MM.1S (cell line): ENCODE measurements around the gene KDM4E.

Source experiments
- DNase-seq: peaks from one replicate; pipeline ENCODE4 v3.0.0-alpha.2; 2015
- H2AFZ ChIP-seq: fragments of 300-600 bp; sonication (generic); 2 replicates; pipeline ENCODE4 v1.6.0; 2016; ENCODE audit warnings: antibody characterized with exemption, low read length
- H3F3A ChIP-seq: fragments of 300-600 bp; sonication (generic); 2 replicates; pipeline ENCODE4 v1.6.1; 2016; ENCODE audit warnings: mild to moderate bottlenecking, antibody characterized with exemption, low read length, moderate library complexity, mixed read lengths; ENCODE audit not compliant: insufficient read depth
- H3K27ac ChIP-seq: fragments of 300-600 bp; sonication (generic); 2 replicates; pipeline ENCODE4 v1.5.1; 2016; ENCODE audit warnings: mild to moderate bottlenecking, low read length
- H3K27me3 ChIP-seq: fragments of 300-600 bp; sonication (generic); replicated peaks from 2 replicates; pipeline ENCODE4 v1.6.0; 2016; ENCODE audit warnings: low read length; ENCODE audit not compliant: insufficient read depth
- H3K36me3 ChIP-seq: fragments of 300-600 bp; sonication (generic); replicated peaks from 2 replicates; pipeline ENCODE4 v1.6.1; 2016; ENCODE audit warnings: mild to moderate bottlenecking, low read length, mixed read lengths; ENCODE audit not compliant: insufficient read depth
- H3K4me1 ChIP-seq: fragments of 300-600 bp; sonication (generic); 2 replicates; pipeline ENCODE4 v1.6.1; 2016; ENCODE audit warnings: low read length, mixed read lengths
- H3K4me2 ChIP-seq: fragments of 300-600 bp; sonication (generic); 2 replicates; pipeline ENCODE4 v1.6.0; 2016; ENCODE audit warnings: low read depth, low read length
- H3K4me3 ChIP-seq: fragments of 300-600 bp; sonication (generic); 2 replicates; pipeline ENCODE4 v1.5.1; 2016; ENCODE audit warnings: low read length, mixed read lengths
- H3K79me2 ChIP-seq: fragments of 300-600 bp; sonication (generic); 2 replicates; pipeline ENCODE4 v1.6.1; 2016; ENCODE audit warnings: mixed run types, low read length, mixed read lengths
- H3K9ac ChIP-seq: fragments of 300-600 bp; sonication (generic); 2 replicates; pipeline ENCODE4 v1.6.1; 2016; ENCODE audit warnings: low read length, mixed read lengths
- H3K9me2 ChIP-seq: fragments of 300-600 bp; sonication (generic); replicated peaks from 2 replicates; pipeline ENCODE4 v1.6.1; 2016; ENCODE audit warnings: mild to moderate bottlenecking, low read length, mixed read lengths; ENCODE audit not compliant: insufficient read depth
- H3K9me3 ChIP-seq: fragments of 300-600 bp; sonication (generic); replicated peaks from 2 replicates; pipeline ENCODE4 v1.6.1; 2016; ENCODE audit warnings: mild to moderate bottlenecking, low read length, mixed read lengths; ENCODE audit not compliant: insufficient read depth
- H4K20me1 ChIP-seq: fragments of 300-600 bp; sonication (generic); 2 replicates; pipeline ENCODE4 v1.6.1; 2016; ENCODE audit warnings: mild to moderate bottlenecking, low read length, moderate library complexity, mixed read lengths; ENCODE audit not compliant: insufficient read depth
- CTCF ChIP-seq: fragments of 300-600 bp; sonication (generic); IDR thresholded peaks from 2 replicates; pipeline ENCODE4 v1.5.1; 2016; ENCODE audit warnings: antibody characterized with exemption, low read length, mixed read lengths
- EZH2 ChIP-seq: fragments of 300-600 bp; sonication (generic); optimal IDR thresholded peaks from 2 replicates; pipeline ENCODE3; 2017; ENCODE audit warnings: low read depth, mild to moderate bottlenecking, antibody characterized with exemption, low read length, mixed read lengths
- EZH2phosphoT487 ChIP-seq: fragments of 300-600 bp; sonication (generic); IDR thresholded peaks from 2 replicates; pipeline ENCODE4 v1.6.1; 2018; ENCODE audit warnings: antibody characterized with exemption, low read length

KDM4E gene

GRCh38 chr11:95042239-95042638 is 17.2 kb downstream of the KDM4E start:
- Histone ChIP-seq H3K27me3 (no peaks in the 10 kb centered on the region), H3K4me2 (no peak overlapping the region), H3K9me3 (no peaks in the 10 kb centered on the region), H4K20me1 (no peaks in the 10 kb centered on the region), H3F3A (no peaks in the 10 kb centered on the region), H3K79me2 (no peaks in the 10 kb centered on the region), H3K27ac (no peak overlapping the region), H2AFZ (no peak overlapping the region), H3K4me3 (no peak overlapping the region), H3K9me2 (no peaks in the 10 kb centered on the region), H3K36me3 (no peaks in the 10 kb centered on the region), H3K4me1 (no peaks in the 10 kb centered on the region), H3K9ac (no peak overlapping the region)
- DNase-seq, result no peak
- TF ChIP-seq EZH2phosphoT487, result no peak
- TF ChIP-seq CTCF, result no peak
- no peak for TF ChIP-seq EZH2

- no peak overlapping the region for H3K27ac ChIP-seq
- no peaks in the 10 kb centered on the region for H3K79me2 ChIP-seq
- no peaks in the 10 kb centered on the region for H3F3A ChIP-seq
- no peak overlapping the region for H3K9ac ChIP-seq
- no peak overlapping the region for H3K4me2 ChIP-seq
- H2AFZ ChIP-seq, result no peak overlapping the region
- H3K27me3 ChIP-seq, result no peaks in the 10 kb centered on the region
- no peaks in the 10 kb centered on the region for H3K4me1 ChIP-seq
- no peak for DNase-seq
- no peaks in the 10 kb centered on the region for H3K9me2 ChIP-seq
- no peak overlapping the region for H3K4me3 ChIP-seq
- H4K20me1 ChIP-seq, result no peaks in the 10 kb centered on the region
- TF ChIP-seq EZH2, result no peak
- TF ChIP-seq CTCF, result no peak
- TF ChIP-seq EZH2phosphoT487, result no peak
- H3K9me3 ChIP-seq, result no peaks in the 10 kb centered on the region
- no peaks in the 10 kb centered on the region for H3K36me3 ChIP-seq
These were observed 17.8 kb downstream of the KDM4E start for GRCh38 chr11:95042906-95043305.

- Histone ChIP-seq H3K27ac (no peak overlapping the region), H3K9me2 (no peaks in the 10 kb centered on the region), H3K9ac (no peak overlapping the region), H3F3A (no peaks in the 10 kb centered on the region), H3K4me1 (no peaks in the 10 kb centered on the region), H3K36me3 (no peaks in the 10 kb centered on the region), H3K4me3 (no peak overlapping the region), H3K9me3 (no peaks in the 10 kb centered on the region), H3K4me2 (no peak overlapping the region), H3K79me2 (no peaks in the 10 kb centered on the region), H2AFZ (no peak overlapping the region), H3K27me3 (no peaks in the 10 kb centered on the region), H4K20me1 (no peaks in the 10 kb centered on the region)
- no peak for TF ChIP-seq EZH2phosphoT487
- TF ChIP-seq CTCF, result no peak
- TF ChIP-seq EZH2, result no peak
- no peak for DNase-seq
These were observed 19.0 kb downstream of the KDM4E start for GRCh38 chr11:95044010-95044409.
